Posterior vena cava (tissue), 2 donors: ENCODE results near the gene SYNC. TPM values are rescaled to one million over a fixed set of nuclear protein-coding genes. Genes with fewer than 3 reads are reported as not detected.
A peak's percentile ranks its signal among the peaks of the same experiment; 100 is the strongest.
"Not testable (repeated sequence)": the region's sequence is repeated elsewhere in the genome, so short reads cannot be mapped to it uniquely, and the experiment has no call there.

Source experiments
- DNase-seq: peaks from one replicate; pipeline ENCODE4 v3.0.0-alpha.2; 2020; ENCODE audit warnings: low spot score
- intact Hi-C, 2 donors: fragments of 100-400 bp; cut with DNase I; formaldehyde crosslinking; loops; one replicate each; pipeline versions ENCODE4 v1.14.1 to v1.14.2; 2022 to 2023
- total RNA-seq, 2 donors: library from RNA; stranded (reverse); fragmentation: NEBNext Ultra II Directional; extraction: Animal tissue kit (Norgen Biotek cat#: 25700); gene quantifications; one replicate each; pipeline ENCODE4 v1.2.1, GENCODE V29; 2021
- donor health status: DM: yes; HTN: yes; CAD: no.
- donor health status: DM: yes; HTN: yes; CAD: no.

The SYNC gene
- total RNA-seq, 2 donors from 2014 or later = 57.5 to 102 TPM

GRCh38 chr1:32701421-32701911 is 1.1 kb downstream of the SYNC start:
- intact Hi-C loops = no loop called here
- DNase-seq = peak; percentile 74

GRCh38 chr1:32696996-32697395 is 5.6 kb downstream of the SYNC start:
- DNase-seq = peak; percentile 57
- intact Hi-C loops = not testable (repeated sequence)

- intact Hi-C loops = no loop called here
- DNase-seq = peak; percentile 37
Observed at GRCh38 chr1:32696041-32696440, 6.5 kb downstream of the SYNC start.

GRCh38 chr1:32695098-32695904 is 7.3 kb downstream of the SYNC start:
- intact Hi-C loops = no loop called here
- peak; percentile 94 for DNase-seq

- intact Hi-C loops = no loop called here
Observed at GRCh38 chr1:32693455-32694174, 9.0 kb downstream of the SYNC start.

GRCh38 chr1:32686387-32686786 is 16.2 kb downstream of the SYNC start:
- intact Hi-C loops = no loop called here
- no peak for DNase-seq

More at GRCh38 chr1:32693455-32694174, 9.0 kb downstream of the SYNC start:
- DNase-seq = peak; percentile 35

GRCh38 chr1:32685498-32685897 is 17.1 kb downstream of the SYNC start:
- no peak for DNase-seq
- intact Hi-C loops = no loop called here

- intact Hi-C loops = no loop called here
- DNase-seq = peak; percentile 23
Observed at GRCh38 chr1:32684167-32684811, 18.3 kb downstream of the SYNC start.

- intact Hi-C loops = no loop called here
- DNase-seq = no peak
Observed at GRCh38 chr1:32683397-32683796, 19.2 kb downstream of the SYNC start.

- intact Hi-C loops = no loop called here
Observed at GRCh38 chr1:32681999-32682398, 20.6 kb downstream of the SYNC start.

GRCh38 chr1:32681509-32681908 is 21.1 kb downstream of the SYNC start:
- no peak for DNase-seq
- intact Hi-C loops = no loop called here

More at GRCh38 chr1:32681999-32682398, 20.6 kb downstream of the SYNC start:
- no peak for DNase-seq

- DNase-seq = no peak
- intact Hi-C loops = no loop called here
Observed at GRCh38 chr1:32680642-32681041, 21.9 kb downstream of the SYNC start.

- DNase-seq, intact Hi-C loops: not testable (repeated sequence)
Observed at GRCh38 chr1:32679993-32680392, 22.6 kb downstream of the SYNC start.

GRCh38 chr1:32676945-32677344 is 25.6 kb downstream of the SYNC start:
- DNase-seq = no peak
- intact Hi-C loops = no loop called here

- DNase-seq, intact Hi-C loops: not testable (repeated sequence)
Observed at GRCh38 chr1:32668716-32669115, 33.9 kb downstream of the SYNC start.

GRCh38 chr1:32666901-32667566 is 35.5 kb downstream of the SYNC start:
- intact Hi-C loops = no loop called here
- DNase-seq = no peak

- DNase-seq = no peak
- intact Hi-C loops = no loop called here
Observed at GRCh38 chr1:32665915-32666314, 36.7 kb downstream of the SYNC start.

GRCh38 chr1:32659581-32659980 is 43.0 kb downstream of the SYNC start:
- intact Hi-C loops = no loop called here
- no peak for DNase-seq

GRCh38 chr1:32652244-32652962 is 50.2 kb downstream of the SYNC start:
- intact Hi-C loops = no loop called here
- DNase-seq = no peak
